GM19043 (cell line): ENCODE data around the gene DTD1.

Experiments
- ATAC-seq: cut with Tn5 transposase; IDR thresholded peaks from one replicate; pipeline ENCODE4 v1.9.1; 2021; ENCODE audit warnings: low read depth; ENCODE audit not compliant: unreplicated experiment

Gene DTD1

GRCh38 chr20:18587665-18588573 lies at the start of gene DTD1:
TSS of gene DTD1 (plus strand) at chr20:18588054. CDS start at chr20:18588073, 19 bp downstream.
- ATAC-seq = peak; percentile 93

GRCh38 chr20:18541741-18542140 lies 46.1 kb upstream of the DTD1 start:
- ATAC-seq = no peak

GRCh38 chr20:18543216-18543615 lies 44.6 kb upstream of the DTD1 start:
- ATAC-seq = no peak

GRCh38 chr20:18543932-18544331 lies 43.9 kb upstream of the DTD1 start:
- ATAC-seq = no peak

GRCh38 chr20:18545566-18545965 lies 42.3 kb upstream of the DTD1 start:
- ATAC-seq = no peak

- no peak for ATAC-seq
Observed at GRCh38 chr20:18548465-18548864, 39.4 kb upstream of the DTD1 start.

- ATAC-seq = no peak
Observed at GRCh38 chr20:18553746-18554145, 34.1 kb upstream of the DTD1 start.

- ATAC-seq = peak; percentile 100
Observed at GRCh38 chr20:18566892-18567738, 20.7 kb upstream of the DTD1 start, which contains the start of gene SMIM26. TSS of gene SMIM26 (plus strand) at chr20:18567432. CDS start at chr20:18567479, 47 bp downstream.

GRCh38 chr20:18567739-18568091 lies 20.1 kb upstream of the DTD1 start:
- no peak for ATAC-seq

GRCh38 chr20:18571009-18571408 lies 16.8 kb upstream of the DTD1 start:
- no peak for ATAC-seq

GRCh38 chr20:18571578-18571977 lies 16.3 kb upstream of the DTD1 start:
- ATAC-seq = no peak

GRCh38 chr20:18577942-18578341 lies 9.9 kb upstream of the DTD1 start:
- ATAC-seq = no peak

- ATAC-seq = no peak
Observed at GRCh38 chr20:18578581-18578980, 9.3 kb upstream of the DTD1 start.

- ATAC-seq = no peak
Observed at GRCh38 chr20:18580012-18580411, 7.8 kb upstream of the DTD1 start.

- ATAC-seq = no peak
Observed at GRCh38 chr20:18585134-18585533, 2.7 kb upstream of the DTD1 start.

- ATAC-seq = no peak
Observed at GRCh38 chr20:18588574-18588933, 700 bp downstream of the DTD1 start.

- no peak for ATAC-seq
Observed at GRCh38 chr20:18589941-18590674, 2.3 kb downstream of the DTD1 start.

GRCh38 chr20:18596270-18596669 lies 8.4 kb downstream of the DTD1 start:
- ATAC-seq = no peak

- no peak for ATAC-seq
Observed at GRCh38 chr20:18609741-18610140, 21.9 kb downstream of the DTD1 start.

- ATAC-seq = no peak
Observed at GRCh38 chr20:18611492-18611891, 23.6 kb downstream of the DTD1 start.

GRCh38 chr20:18613553-18613952 lies 25.7 kb downstream of the DTD1 start:
- ATAC-seq = no peak
